Umbilical cord (tissue), 2 donors: ENCODE data around the gene OSBPL10. TPM values are rescaled to one million over a fixed set of nuclear protein-coding genes. Genes with fewer than 3 reads are reported as not detected.
"Not testable (repeated sequence)": the region's sequence is repeated elsewhere in the genome, so short reads cannot be mapped to it uniquely, and the experiment has no call there.

Experiments used
- DNase-seq: peaks from one replicate; pipeline ENCODE4 v3.0.0-alpha.2; 2015; ENCODE audit warnings: low spot score
- total RNA-seq: library from RNA; depleted of rRNA; stranded (reverse); fragments of >200 nt; gene quantifications from one replicate; pipeline ENCODE4 v1.2.3, GENCODE V29; 2014; ENCODE audit warnings: low replicate concordance; ENCODE audit not compliant: insufficient read depth

Gene OSBPL10
- total RNA-seq, 1 donor from 2014 or later = 25.0 TPM

DNA sequence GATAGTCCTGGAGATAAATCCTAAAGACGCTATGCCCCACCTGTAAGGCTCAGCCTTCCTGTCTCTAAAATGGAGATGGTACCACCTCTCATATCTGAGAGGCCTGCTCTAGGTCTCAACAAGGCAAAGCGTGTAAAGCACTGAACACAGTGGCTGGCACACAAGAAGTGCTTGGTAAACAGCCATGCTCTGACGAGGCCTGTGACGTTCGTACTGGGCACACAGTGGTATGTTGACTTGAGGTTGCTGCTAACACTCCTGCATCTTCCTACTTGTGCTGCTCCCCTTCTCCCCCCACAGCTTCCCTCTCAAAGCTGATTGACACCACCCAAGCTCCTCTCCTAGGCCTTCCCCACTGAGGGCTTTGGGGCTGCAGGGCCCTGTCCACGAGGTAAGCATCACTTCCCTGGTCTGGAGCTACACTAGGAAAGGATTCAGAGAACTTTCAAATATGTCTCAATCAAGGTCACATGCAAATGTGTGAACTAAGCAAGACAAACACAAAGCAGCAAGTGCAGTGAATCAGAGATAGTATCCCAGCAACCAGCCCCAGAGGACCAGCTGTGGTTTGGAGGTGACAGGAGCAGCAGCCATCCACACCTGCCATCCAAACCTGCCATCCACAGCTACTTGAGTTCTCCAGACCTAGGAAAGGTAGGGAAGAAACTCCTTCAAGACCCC lies 270.8 kb downstream of the OSBPL10 start:
- no peak for DNase-seq

- DNase-seq = no peak
Measured at GRCh38 chr3:31709526-31709925, 271.5 kb downstream of the OSBPL10 start.

DNA sequence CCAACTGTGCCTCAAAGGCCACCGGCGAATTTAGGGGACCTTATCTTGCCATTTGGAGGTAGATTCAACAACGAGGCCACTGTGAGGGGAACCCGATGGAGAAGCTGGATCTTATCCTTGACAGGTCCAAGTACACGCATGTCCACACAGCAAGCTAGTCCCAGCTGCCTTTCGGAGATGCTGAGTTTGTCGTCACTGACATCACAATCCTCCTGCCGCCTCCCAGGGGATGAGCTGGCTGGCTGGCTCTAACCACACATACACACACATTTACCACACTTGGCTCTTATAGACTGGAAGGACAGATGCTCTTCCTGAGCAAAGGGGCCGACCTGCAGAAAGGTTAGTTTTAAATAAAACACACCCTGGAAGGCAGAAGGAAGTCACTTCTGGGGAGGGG lies 272.1 kb downstream of the OSBPL10 start:
- no peak for DNase-seq

DNA sequence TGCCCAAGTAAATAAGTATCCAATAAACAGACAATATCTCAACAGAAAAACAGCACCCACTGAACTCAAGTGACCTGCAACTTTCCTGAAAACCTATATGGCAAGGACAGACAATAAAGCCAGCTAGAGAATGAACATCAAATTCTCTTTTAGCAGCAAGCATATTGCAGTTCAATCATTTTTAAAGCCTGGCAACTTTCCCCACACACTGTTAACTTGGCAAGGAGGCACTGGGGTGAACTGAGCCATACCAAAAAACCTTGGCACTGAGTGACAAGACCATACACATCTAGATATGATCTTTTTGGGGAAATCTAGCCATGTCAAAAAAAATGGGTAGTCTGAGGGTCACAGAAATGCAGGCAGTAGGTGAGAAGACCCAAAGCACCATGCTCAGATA lies 273.8 kb downstream of the OSBPL10 start:
- DNase-seq = no peak

DNA sequence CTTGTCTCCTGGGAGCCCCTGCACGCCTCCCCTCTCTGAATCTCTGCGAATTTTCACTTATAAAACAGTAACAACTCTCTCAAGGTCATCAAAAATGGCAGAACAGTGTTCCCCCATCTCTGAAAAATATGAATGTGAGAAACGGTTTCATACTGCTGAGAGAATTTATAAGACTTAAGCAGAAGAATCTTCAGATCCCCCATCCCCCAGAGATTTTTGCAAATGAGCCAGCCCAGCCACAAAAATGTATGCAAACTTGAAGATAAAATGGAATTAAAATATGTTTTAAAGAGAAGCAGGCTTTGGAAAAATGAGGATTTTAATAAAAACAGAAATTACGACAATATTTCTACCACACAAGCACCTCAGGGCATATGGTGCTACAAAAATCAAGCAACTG lies 275.3 kb downstream of the OSBPL10 start:
- DNase-seq = peak; percentile 54

DNA sequence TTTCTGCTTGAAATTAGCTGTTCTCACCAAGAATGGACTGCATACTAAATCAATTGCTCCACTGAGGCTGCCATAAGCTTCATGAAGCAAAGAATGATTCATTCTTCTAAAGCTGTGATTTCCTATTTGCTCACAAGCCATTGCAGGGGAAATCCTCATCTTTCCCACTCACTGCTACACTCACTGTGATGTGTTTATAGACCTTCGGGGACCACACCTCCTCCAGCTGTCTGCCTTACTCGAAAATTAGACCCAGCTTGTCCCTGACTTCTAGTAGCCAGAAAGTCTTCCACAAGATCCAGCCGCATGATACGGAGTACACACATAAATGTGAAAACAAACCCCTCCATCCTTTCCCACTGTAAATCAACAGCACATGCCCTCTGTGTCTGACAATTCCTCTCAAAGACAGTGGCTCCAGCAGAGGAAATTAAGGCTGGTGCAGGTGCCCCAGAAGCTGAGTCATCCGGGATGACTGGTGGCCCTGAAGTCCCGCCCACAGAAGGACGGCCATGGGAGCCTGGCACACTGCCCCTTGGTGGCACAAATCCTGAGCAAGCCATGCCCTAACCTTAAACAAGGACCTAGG lies 276.4 kb downstream of the OSBPL10 start:
- DNase-seq = peak; percentile 60

- DNase-seq = no peak
Measured at GRCh38 chr3:31704156-31704555, 276.9 kb downstream of the OSBPL10 start.

DNA sequence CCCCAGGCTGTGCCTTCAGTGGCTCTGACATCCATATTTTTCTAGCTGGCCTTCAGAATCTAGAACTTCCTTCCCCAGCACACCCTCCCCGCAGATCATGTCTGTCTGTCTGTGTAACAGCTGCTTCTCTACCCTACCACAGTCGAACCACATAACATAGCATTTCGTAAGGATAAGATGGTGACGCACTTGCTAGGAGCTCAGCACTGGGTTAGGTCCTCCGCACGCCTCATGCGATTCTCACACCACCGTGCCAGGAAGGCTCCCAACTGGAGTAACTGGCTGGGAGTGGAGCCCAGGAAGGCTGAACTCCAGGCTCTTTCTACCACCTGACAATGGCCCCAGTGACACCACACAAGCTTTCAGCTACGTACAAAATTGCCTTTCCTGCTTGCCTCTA lies 279.8 kb downstream of the OSBPL10 start:
- no peak for DNase-seq

- no peak for DNase-seq
Measured at GRCh38 chr3:31699309-31699953, 281.6 kb downstream of the OSBPL10 start.

DNA sequence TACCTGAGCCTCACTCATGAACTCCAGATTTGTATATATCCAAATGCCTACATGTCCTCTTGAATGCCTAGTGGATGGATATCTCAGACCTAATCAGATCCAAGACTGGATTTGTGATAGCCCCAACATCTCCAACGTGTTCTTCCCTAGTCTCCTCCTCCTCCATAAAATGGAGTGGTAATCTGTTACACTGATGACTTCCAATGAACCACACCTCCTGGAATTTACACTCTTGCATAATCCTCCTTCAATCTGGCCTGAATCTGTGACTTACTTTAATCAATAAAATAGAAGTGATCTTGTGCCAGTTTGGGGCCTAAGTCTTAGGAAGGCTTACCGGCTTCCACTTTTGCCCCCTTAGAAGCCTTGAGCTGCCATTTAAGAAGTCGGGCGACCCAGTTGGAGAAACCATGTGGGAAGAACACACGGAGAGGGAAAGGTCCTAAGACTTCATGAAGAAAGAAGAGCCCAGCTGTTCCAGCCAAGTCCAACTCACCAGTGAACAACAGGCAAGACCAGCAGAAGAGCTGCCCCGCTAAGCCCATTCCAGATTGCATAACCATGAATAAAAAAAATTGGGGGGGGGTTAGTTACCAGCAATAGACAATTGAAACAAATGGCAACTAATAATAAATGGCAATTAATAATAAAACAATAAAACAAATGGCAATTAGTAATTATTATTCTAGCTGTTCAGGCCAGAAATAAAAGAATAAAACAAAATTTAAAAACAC lies 284.1 kb downstream of the OSBPL10 start:
- no peak for DNase-seq

DNA sequence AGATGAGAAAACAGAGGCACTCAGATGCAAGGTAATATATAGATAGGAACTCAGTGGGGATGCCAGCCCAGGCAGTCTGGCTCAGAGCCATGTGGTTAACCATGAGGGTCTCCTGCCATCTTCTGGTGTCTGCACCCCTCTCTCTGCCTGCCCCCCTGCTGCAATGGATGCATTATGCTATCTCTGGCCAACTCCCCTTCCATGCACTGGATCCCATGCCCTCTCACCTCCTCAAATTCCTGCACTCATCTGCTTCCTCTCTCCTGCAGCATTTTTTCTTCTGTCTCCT lies 285.1 kb downstream of the OSBPL10 start:
- DNase-seq = no peak

DNA sequence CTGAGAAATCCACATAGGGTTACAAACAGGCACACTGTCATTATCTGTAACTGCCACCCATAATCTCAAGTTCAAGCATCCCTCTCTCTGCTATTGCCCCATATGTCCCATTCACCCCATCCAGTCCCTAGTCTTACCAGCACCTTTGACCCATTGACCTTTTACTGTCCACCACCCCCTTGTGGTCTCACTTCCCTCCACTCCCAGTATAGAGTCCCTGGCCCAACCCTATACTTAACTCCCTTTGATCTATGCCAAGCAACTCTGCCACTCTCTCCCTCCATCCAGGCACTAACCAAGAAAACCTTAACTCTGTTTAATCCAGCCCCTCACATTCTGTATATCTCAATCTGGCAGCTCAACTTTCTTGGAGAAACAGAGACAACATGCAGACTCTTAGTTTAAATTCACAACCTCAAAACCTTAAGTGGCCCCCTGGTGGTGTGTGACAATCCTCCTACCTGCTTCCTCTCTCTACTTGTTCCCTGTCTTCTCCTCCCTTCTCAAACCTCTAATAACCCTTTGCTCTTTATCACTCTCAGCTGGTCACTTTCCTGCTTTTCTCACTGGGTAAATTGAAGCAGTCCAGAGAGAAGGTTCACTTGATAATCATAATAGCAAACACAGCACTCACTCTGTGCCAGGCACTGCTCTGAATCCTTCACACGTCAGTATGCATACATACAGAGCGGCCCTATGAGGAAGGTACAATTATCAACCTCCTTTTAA lies 285.6 kb downstream of the OSBPL10 start:
- DNase-seq = peak; percentile 17

GRCh38 chr3:31693346-31693745 lies 287.7 kb downstream of the OSBPL10 start:
- no peak for DNase-seq

- DNase-seq = peak; percentile 82
Measured at GRCh38 chr3:31692751-31693150, 288.3 kb downstream of the OSBPL10 start.

GRCh38 chr3:31690771-31691170 lies 290.3 kb downstream of the OSBPL10 start:
- DNase-seq = no peak

DNA sequence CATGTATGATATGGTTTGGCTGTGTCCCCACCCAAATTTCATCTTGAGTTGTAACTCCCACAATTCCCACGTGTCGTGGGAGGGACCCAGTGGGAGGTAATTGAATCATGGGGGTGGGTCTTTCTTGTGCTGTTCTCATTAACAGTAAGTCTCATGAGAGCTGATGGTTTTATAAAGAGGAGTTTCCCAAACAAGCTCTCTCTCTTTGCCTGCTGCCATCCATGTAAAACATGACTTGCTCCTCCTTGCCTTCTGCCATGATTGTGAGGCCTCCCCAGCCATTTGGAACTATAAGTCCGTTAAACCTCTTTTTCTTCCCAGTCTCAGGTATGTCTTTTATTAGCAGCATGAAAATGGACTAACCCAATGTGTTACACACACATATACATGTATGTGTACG lies 291.5 kb downstream of the OSBPL10 start:
- DNase-seq = not testable (repeated sequence)

DNA sequence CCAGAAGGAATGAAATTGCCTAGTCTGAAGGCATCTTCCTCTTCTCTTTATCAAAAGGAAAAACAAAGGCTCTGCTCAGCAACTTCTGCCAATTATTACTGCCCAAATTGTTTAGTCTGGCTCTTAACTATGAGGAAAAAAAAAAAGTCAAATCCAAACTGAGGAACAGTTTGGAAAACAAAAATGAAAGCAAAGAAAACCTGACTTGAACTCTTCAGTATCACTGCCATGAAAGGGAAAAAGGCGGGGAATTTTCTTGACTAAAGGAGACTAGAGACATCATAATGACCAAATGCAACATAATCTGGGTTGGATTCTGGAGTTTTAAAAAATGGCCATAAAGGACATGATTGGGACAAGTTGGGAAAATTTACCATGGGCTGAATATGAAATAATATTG lies 292.1 kb downstream of the OSBPL10 start:
- DNase-seq = no peak

DNA sequence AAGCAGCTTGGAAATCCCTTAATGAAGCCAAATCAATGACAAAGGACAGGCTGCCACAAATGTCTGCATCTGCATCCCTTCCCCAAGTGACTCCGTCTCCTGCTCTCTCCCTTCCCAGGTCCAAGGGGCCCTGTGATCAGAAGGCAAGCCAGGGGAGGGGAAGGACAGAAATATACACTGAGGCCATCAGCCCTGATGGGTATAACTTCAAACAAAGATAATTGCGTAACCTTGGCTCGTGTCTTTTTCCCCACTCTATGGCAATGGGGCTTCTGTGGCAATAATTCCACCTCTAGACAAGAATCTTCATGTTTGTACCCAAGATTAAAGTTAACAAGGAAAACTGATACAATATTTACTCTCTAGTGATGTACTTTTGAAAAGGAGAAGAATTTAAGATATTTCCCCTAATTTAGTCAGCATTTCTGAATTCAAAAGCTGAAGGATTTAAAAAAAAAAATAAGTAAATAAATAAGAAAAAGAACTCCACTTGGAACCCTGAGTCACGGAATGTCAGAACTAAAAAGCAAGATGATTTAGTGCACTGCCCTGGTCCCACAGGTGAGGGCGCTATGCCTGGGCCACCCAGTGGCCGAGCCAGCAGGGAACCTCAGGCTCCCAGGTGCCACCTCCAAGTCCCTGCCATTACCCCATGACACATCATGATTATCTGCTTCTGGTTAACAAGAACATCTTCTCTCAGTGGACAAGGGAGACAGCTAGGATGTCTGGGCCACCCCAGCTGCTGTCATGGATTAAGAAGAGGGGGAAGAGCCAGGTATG lies 293.9 kb downstream of the OSBPL10 start:
- DNase-seq = no peak

DNA sequence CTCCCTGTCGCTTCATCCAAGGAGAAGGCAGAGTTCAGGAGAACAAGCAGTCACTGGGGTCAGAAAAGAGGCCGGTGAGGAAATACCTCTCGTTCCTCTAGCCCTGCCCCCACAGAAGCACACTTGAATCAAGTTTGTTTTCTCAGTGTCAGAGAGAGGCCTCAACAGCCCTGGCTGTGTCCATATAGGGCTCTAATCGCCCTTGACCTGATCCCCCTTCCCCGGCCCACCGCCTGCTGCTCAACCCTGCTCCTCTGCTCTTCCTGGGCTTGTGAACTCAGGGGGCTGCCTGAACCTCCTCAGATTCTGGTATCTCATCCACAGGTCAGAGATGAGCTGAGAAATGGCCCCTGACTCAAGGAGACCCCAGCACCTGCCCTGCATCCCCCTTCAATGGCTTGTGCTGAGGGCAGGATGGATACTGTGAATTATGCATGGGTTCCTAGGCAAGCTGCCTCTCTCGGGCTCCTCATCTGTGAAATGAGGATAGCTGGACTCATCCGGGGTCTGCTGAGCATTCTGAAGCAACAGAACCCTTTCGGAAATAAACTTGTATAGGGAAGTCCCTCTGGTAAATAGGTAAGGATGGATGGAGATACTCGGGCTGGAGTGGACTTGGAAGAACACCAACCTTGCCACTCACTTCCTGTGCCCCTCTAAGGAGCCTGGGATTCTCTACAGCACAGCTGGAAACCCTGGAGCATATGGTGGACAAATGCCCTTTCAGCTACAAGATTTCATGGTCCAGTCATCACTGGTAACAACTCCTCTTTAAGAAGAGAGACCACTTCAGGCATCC lies 300.8 kb downstream of the OSBPL10 start:
- DNase-seq = no peak

DNA sequence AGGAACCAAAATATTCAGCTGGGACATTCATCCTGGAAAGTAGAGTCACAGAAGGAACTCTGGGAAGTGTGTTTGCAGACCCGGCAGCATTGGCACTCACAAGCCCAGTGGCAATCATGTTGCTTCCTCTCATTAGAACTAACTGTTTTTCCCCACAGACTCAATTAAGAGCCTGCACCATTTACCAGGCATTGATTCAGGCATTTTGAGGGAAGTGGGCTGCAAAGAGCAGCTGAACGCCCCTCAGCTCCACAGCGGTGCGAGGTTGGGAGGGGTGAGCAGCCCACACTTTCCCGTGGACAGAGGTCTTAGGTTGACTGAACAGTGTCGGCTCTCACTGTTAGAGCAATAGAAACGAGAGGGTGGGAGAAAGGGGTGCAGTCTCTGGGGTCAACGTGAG lies 304.5 kb downstream of the OSBPL10 start:
- no peak for DNase-seq
